CD4-positive, alpha-beta T cell (primary cell): ENCODE measurements around the gene KIF5A. TPM values are rescaled to one million over a fixed set of nuclear protein-coding genes. Genes with fewer than 3 reads are reported as not detected.

Source experiments
- ATAC-seq: fragments of 200-7000 bp; cut with Tn5 transposase; one replicate; pipeline ENCODE4 v1.10.0; 2022; ENCODE audit warnings: mild to moderate bottlenecking; ENCODE audit not compliant: poor library complexity
- CTCF ChIA-PET: fragments of 350-600 bp; sonication (Branson Sonifier 250); formaldehyde crosslinking; loops from one replicate; lab custom pipeline; 2021; ENCODE audit warnings: antibody characterized with exemption, inconsistent platforms; lab: Charles Lee
- POLR2A ChIA-PET: fragments of 350-600 bp; sonication (Branson Sonifier 250); formaldehyde crosslinking; loops from one replicate; lab custom pipeline; 2021; ENCODE audit warnings: antibody characterized with exemption, inconsistent platforms; lab: Charles Lee
- DNase-seq, 14 experiments: peaks; one replicate each; pipeline ENCODE4 v3.0.0-alpha.2; 2013 to 2020; ENCODE audit warnings: mixed read lengths in 2 of 14
- H3K27ac ChIP-seq, 2 donors: one replicate each; pipeline versions ENCODE4 v1.5.1 to v1.7.0; 2013; ENCODE audit warnings: low read length in 2 of 2, low read depth in 1 of 2, mild to moderate bottlenecking in 1 of 2
- H3K27me3 ChIP-seq, 2 experiments: 1 replicate in 1 of 2; 2 replicates in 1 of 2; pipeline versions ENCODE4 v1.6.1 to v1.7.0; 2013; ENCODE audit warnings: low read length in 2 of 2, control low read depth in 1 of 2, mild to moderate bottlenecking in 1 of 2, moderate library complexity in 1 of 2; ENCODE audit not compliant: insufficient read depth in 2 of 2, control insufficient read depth in 1 of 2
- H3K36me3 ChIP-seq: one replicate; pipeline ENCODE4 v1.6.1; 2013; ENCODE audit warnings: low read length, control low read depth; ENCODE audit not compliant: insufficient read depth
- H3K4me1 ChIP-seq: one replicate; pipeline ENCODE4 v1.6.1; 2013; ENCODE audit warnings: low read length, control low read depth; ENCODE audit not compliant: insufficient read depth
- H3K4me3 ChIP-seq: one replicate; pipeline ENCODE4 v1.5.1; 2013; ENCODE audit warnings: mild to moderate bottlenecking, low read length, moderate library complexity
- H3K9me3 ChIP-seq, 2 experiments: 1 replicate in 1 of 2; 2 replicates in 1 of 2; pipeline versions ENCODE4 v1.6.1 to v1.7.0; 2013; ENCODE audit warnings: low read length in 2 of 2, mild to moderate bottlenecking in 2 of 2, control low read depth in 1 of 2, moderate library complexity in 1 of 2; ENCODE audit not compliant: control insufficient read depth in 1 of 2, insufficient read depth in 1 of 2
- H3K27ac Mint-ChIP-seq: one replicate; pipeline ENCODE4 v1.8.0; 2020; ENCODE audit warnings: mixed read lengths
- H3K27me3 Mint-ChIP-seq: one replicate; pipeline ENCODE4 v1.8.0; 2021; ENCODE audit warnings: mixed read lengths
- H3K36me3 Mint-ChIP-seq: one replicate; pipeline ENCODE4 v1.8.0; 2021; ENCODE audit warnings: low read depth, mixed read lengths
- H3K4me1 Mint-ChIP-seq: one replicate; pipeline ENCODE4 v1.8.0; 2021; ENCODE audit warnings: low read depth, mixed read lengths
- H3K4me3 Mint-ChIP-seq: one replicate; pipeline ENCODE4 v1.8.0; 2020; ENCODE audit warnings: mild to moderate bottlenecking, mixed read lengths
- H3K9me3 Mint-ChIP-seq: one replicate; pipeline ENCODE4 v1.8.0; 2020; ENCODE audit warnings: mixed read lengths
- CTCF ChIP-seq: fragments of 200-600 bp; IDR thresholded peaks from one replicate; pipeline ENCODE4 v1.8.0; 2022; ENCODE audit warnings: antibody characterized with exemption, mild to moderate bottlenecking
- intact Hi-C, 2 experiments: fragments of 100-400 bp; cut with DNase I in 1 of 2; cut with micrococcal nuclease in 1 of 2; formaldehyde crosslinking; loops; one replicate each; pipeline versions ENCODE4 v1.15.1 to v1.9.0; 2023 to 2025; cut with DNase I, micrococcal nuclease
- total RNA-seq, 174 experiments: library from RNA in 2 of 174; stranded (reverse) in 2 of 174; gene quantifications; one replicate each; pipeline ENCODE4 v1.2.3 and lab custom pipeline; 2021 to 2026

The KIF5A gene
- total RNA-seq, 2 experiments from 2014 or later: 0.39 to 0.47 TPM

GRCh38 chr12:57606399-57606798 lies 56.6 kb downstream of the KIF5A start:
- ChIA-PET CTCF (interaction anchor here (3.9 kb wide), 1 partner anchor 23 kb away, joined by 15 read pairs; no protein-coding TSS in a partner anchor), POLR2A (no interaction called here)
- peak overlapping the region; percentile 76 for H3K4me3 Mint-ChIP-seq

GRCh38 chr12:57606821-57607220 lies 57.0 kb downstream of the KIF5A start:
- ChIA-PET CTCF (interaction anchor here (2.0 to 3.9 kb wide), 2 partner anchors 13 to 23 kb away, joined by 6 to 15 read pairs; no protein-coding TSS in a partner anchor), POLR2A (no interaction called here)
- Mint-ChIP-seq H3K36me3 (peaks cover 23% of the 10 kb centered on the region), H3K4me1 (peaks cover 41% of the 10 kb centered on the region), H3K4me3 (peak overlapping the region; percentile 76), H3K27ac (no peak overlapping the region), H3K27me3 (peaks cover 8% of the 10 kb centered on the region), H3K9me3 (no peaks in the 10 kb centered on the region)
- ATAC-seq: no peak
- intact Hi-C loops: no loop called here
- Histone ChIP-seq H3K4me1 (peaks cover 42% of the 10 kb centered on the region), H3K27me3 (peaks cover 0 to 1% of the 10 kb centered on the region in 2 experiments), H3K9me3 (peaks cover 0 to 3% of the 10 kb centered on the region in 2 experiments), H3K27ac (no peak overlapping the region), H3K36me3 (peaks cover 8% of the 10 kb centered on the region), H3K4me3 (no peak overlapping the region)
- no peak for DNase-seq
- TF ChIP-seq CTCF: no peak

More at GRCh38 chr12:57606399-57606798, 56.6 kb downstream of the KIF5A start:
- DNase-seq: no peak
- H3K9me3 Mint-ChIP-seq: no peaks in the 10 kb centered on the region
- H3K4me1 ChIP-seq: peaks cover 39% of the 10 kb centered on the region
- no peak overlapping the region for H3K4me3 ChIP-seq
- H3K9me3 ChIP-seq: peaks cover 0 to 3% of the 10 kb centered on the region in 2 experiments
- no peaks in the 10 kb centered on the region for H3K27me3 ChIP-seq
- H3K4me1 Mint-ChIP-seq: peaks cover 41% of the 10 kb centered on the region
- ATAC-seq: no peak
- intact Hi-C loops: no loop called here
- no peak for TF ChIP-seq CTCF
- peaks cover 8% of the 10 kb centered on the region for H3K27me3 Mint-ChIP-seq
- peaks cover 13% of the 10 kb centered on the region for H3K36me3 ChIP-seq
- H3K27ac Mint-ChIP-seq: no peak overlapping the region
- peaks cover 27% of the 10 kb centered on the region for H3K36me3 Mint-ChIP-seq
- H3K27ac ChIP-seq: no peak overlapping the region

- no peak for ATAC-seq
- no peak for DNase-seq
- H3K36me3 Mint-ChIP-seq: peaks cover 13% of the 10 kb centered on the region
- Histone ChIP-seq H3K27me3 (peaks cover 8 to 14% of the 10 kb centered on the region in 2 experiments), H3K36me3 (no peaks in the 10 kb centered on the region), H3K4me1 (peaks cover 42% of the 10 kb centered on the region), H3K4me3 (no peak overlapping the region), H3K9me3 (peaks cover 0 to 3% of the 10 kb centered on the region in 2 experiments), H3K27ac (no peak overlapping the region)
- ChIA-PET CTCF (interaction anchor here (0.9 to 3.9 kb wide), 3 partner anchors 12 to 25 kb away, joined by 3 to 15 read pairs (median 6); partner anchors contain the start of gene B4GALNT1), POLR2A (no interaction called here)
- peaks cover 43% of the 10 kb centered on the region for H3K4me1 Mint-ChIP-seq
- H3K9me3 Mint-ChIP-seq: no peaks in the 10 kb centered on the region
- H3K4me3 Mint-ChIP-seq: peak overlapping the region; percentile 4
- intact Hi-C loops: no loop called here
- H3K27me3 Mint-ChIP-seq: peaks cover 20% of the 10 kb centered on the region
- no peak for TF ChIP-seq CTCF
- no peak overlapping the region for H3K27ac Mint-ChIP-seq
Observed at GRCh38 chr12:57607958-57608663, 58.3 kb downstream of the KIF5A start.
